HepG2 (cell line): ENCODE data around the gene RBPJ. TPM values are rescaled to one million over a fixed set of nuclear protein-coding genes. Genes with fewer than 3 reads are reported as not detected.

ENCODE experiments used
- ATF1 ChIP-seq: IDR thresholded peaks from 2 replicates; pipeline ENCODE4 v1.6.1; 2016; ENCODE audit warnings: mild to moderate bottlenecking, control low read depth
- BHLHE40 ChIP-seq: IDR thresholded peaks from 2 replicates; pipeline ENCODE4 v1.6.1; 2011; ENCODE audit warnings: low read length, improper control_type of control experiment
- HDAC6 ChIP-seq: fragments of 200-600 bp; sonication (generic); IDR thresholded peaks from 2 replicates; pipeline ENCODE4 v1.7.0; 2017; ENCODE audit warnings: mild to moderate bottlenecking, antibody characterized with exemption, low read length, low read depth
- HIVEP1 ChIP-seq: sonication (generic); formaldehyde crosslinking; IDR thresholded peaks from 2 replicates; pipeline ENCODE4 v1.4.0; 2020; ENCODE audit warnings: mild to moderate bottlenecking, missing genetic modification reagents
- RFXANK ChIP-seq: IDR thresholded peaks from 2 replicates; pipeline ENCODE4 v1.6.1; 2016
- SNAI1 ChIP-seq: sonication (generic); formaldehyde crosslinking; IDR thresholded peaks from 2 replicates; pipeline ENCODE4 v1.5.0; 2020; ENCODE audit warnings: mild to moderate bottlenecking, missing genetic modification reagents, borderline replicate concordance
- SNAPC2 ChIP-seq: sonication (generic); formaldehyde crosslinking; IDR thresholded peaks from 2 replicates; pipeline ENCODE4 v1.8.1; 2022; ENCODE audit warnings: mild to moderate bottlenecking, missing genetic modification reagents
- STAG1 ChIP-seq: sonication (generic); formaldehyde crosslinking; IDR thresholded peaks from 2 replicates; pipeline ENCODE4 v1.4.0; 2020; ENCODE audit warnings: missing genetic modification reagents
- YEATS4 ChIP-seq: sonication (generic); formaldehyde crosslinking; IDR thresholded peaks from 2 replicates; pipeline ENCODE4 v1.4.0; 2020; ENCODE audit warnings: missing genetic modification reagents, borderline replicate concordance
- ZBTB38 ChIP-seq: sonication (generic); formaldehyde crosslinking; IDR thresholded peaks from 2 replicates; pipeline ENCODE4 v1.5.1; 2020; ENCODE audit warnings: mild to moderate bottlenecking, missing genetic modification reagents
- ZMYM3 ChIP-seq: sonication (generic); formaldehyde crosslinking; IDR thresholded peaks from 2 replicates; pipeline ENCODE4 v1.5.1; 2020; ENCODE audit warnings: mild to moderate bottlenecking, missing genetic modification reagents
- ZNF567 ChIP-seq: sonication (generic); formaldehyde crosslinking; IDR thresholded peaks from 2 replicates; pipeline ENCODE4 v1.8.1; 2023; ENCODE audit warnings: mild to moderate bottlenecking, missing genetic modification reagents, borderline replicate concordance
- ZNF776 ChIP-seq: sonication (generic); formaldehyde crosslinking; IDR thresholded peaks from 2 replicates; pipeline ENCODE4 v1.4.0; 2020; ENCODE audit warnings: mild to moderate bottlenecking, missing genetic modification reagents
- ZSCAN30 ChIP-seq: sonication (generic); formaldehyde crosslinking; IDR thresholded peaks from 2 replicates; pipeline ENCODE4 v1.5.0; 2020; ENCODE audit warnings: mild to moderate bottlenecking, missing genetic modification reagents
- polyA plus RNA-seq, 8 experiments: library from polyadenylated mRNA; depleted of rRNA in 3 of 8; stranded (reverse) in 7 of 8; unstranded in 1 of 8; fragments of >200 nt; fragmentation: Illumina TruSeq in 4 of 8; extraction: Trizol in 4 of 8; gene quantifications; 2 replicates each; pipeline versions ENCODE4 v1.2.1 to v1.2.3, GENCODE V29; 2011 to 2016; ENCODE audit warnings: low read depth in 4 of 8, missing spikeins in 1 of 8, mixed read lengths in 1 of 8; ENCODE audit not compliant: insufficient read depth in 1 of 8
- total RNA-seq, 5 experiments: library from RNA; depleted of rRNA; stranded (reverse); fragments of >200 nt; fragmentation: Illumina TruSeq; extraction: Trizol; gene quantifications; 2 replicates each; pipeline ENCODE4 v1.2.3, GENCODE V29; 2016; ENCODE audit warnings: low read depth in 1 of 5
- TF ChIP-seq, protein P1 (sequence below): sonication (generic); formaldehyde crosslinking; IDR thresholded peaks from 2 replicates; pipeline ENCODE4 v1.4.0; 2020; ENCODE audit warnings: missing genetic modification reagents, mild to moderate bottlenecking, borderline replicate concordance
- TF ChIP-seq, protein P2 (sequence below): sonication (generic); formaldehyde crosslinking; IDR thresholded peaks from 2 replicates; pipeline ENCODE4 v1.4.0; 2020; ENCODE audit warnings: missing genetic modification reagents, borderline replicate concordance
- TF ChIP-seq, protein P3 (sequence below): sonication (generic); formaldehyde crosslinking; IDR thresholded peaks from 2 replicates; pipeline ENCODE4 v1.4.0; 2020; ENCODE audit warnings: missing genetic modification reagents
- TF ChIP-seq, protein P4 (sequence below): IDR thresholded peaks from 2 replicates; pipeline ENCODE4 v1.6.1; 2018; ENCODE audit warnings: missing genetic modification reagents

Gene RBPJ
- total and polyA plus RNA-seq, 2 of the 13 experiments (the other 11 are each of a cell fraction or from before 2014, with no cell fraction given): 25.9 to 33.2 TPM

DNA sequence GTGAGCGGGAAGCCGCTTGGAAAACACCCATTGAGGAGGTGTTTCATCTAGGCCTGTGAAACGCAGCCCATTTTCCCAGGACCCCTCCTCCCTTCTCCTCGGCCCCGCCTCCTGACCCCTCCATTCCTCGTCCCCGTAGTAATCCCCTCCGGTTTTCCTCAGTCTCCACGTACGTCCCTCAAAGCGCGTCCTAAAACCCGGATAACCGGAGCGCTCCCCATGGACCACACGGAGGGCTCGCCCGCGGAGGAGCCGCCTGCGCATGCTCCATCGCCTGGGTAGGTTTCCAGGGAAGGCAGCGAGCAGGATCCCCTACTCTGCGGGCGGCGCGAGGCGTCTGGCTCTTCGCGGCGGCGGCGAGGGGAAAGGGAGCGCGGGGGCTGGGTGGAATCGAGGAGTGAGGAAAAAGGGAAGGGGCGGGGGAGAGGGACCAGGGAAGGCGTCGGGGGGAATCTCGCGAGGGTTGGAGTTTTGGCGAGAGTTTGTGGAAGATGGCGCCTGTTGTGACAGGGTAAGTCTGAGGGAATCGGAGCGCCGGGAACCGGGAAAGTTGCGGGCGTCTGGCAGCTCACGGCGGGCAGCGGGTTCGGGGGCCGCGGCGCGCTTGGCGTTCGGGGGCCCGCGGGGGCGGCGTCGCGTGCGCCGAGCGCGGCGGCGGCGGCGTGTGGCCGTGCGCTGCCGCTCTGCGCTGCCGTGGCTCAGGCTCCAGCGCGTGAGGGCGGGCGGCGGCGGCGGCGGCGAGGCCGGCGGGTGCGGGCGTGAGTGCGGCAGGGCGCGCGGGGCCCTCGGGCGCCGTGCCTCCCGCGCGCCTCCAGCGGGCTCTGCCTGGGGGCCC lies at the start of gene RBPJ (continued):
- TF ChIP-seq, protein P1, sequence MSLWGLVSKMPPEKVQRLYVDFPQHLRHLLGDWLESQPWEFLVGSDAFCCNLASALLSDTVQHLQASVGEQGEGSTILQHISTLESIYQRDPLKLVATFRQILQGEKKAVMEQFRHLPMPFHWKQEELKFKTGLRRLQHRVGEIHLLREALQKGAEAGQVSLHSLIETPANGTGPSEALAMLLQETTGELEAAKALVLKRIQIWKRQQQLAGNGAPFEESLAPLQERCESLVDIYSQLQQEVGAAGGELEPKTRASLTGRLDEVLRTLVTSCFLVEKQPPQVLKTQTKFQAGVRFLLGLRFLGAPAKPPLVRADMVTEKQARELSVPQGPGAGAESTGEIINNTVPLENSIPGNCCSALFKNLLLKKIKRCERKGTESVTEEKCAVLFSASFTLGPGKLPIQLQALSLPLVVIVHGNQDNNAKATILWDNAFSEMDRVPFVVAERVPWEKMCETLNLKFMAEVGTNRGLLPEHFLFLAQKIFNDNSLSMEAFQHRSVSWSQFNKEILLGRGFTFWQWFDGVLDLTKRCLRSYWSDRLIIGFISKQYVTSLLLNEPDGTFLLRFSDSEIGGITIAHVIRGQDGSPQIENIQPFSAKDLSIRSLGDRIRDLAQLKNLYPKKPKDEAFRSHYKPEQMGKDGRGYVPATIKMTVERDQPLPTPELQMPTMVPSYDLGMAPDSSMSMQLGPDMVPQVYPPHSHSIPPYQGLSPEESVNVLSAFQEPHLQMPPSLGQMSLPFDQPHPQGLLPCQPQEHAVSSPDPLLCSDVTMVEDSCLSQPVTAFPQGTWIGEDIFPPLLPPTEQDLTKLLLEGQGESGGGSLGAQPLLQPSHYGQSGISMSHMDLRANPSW (CRISPR knock-in tag): peak; percentile 37; the same call in 1 of the 2 replicates
- TF ChIP-seq RFXANK (CRISPR knock-in tag) (no peak), YEATS4 (CRISPR knock-in tag) (peak; percentile 64; the same call in 1 of the 2 replicates), ATF1 (CRISPR knock-in tag) (no peak), STAG1 (no peak), ZNF776 (CRISPR knock-in tag) (no peak), SNAI1 (CRISPR knock-in tag) (no peak), ZBTB38 (no peak), ZSCAN30 (CRISPR knock-in tag) (0 out of 2 replicates have a peak, but pooled peaks have one; percentile 76), HIVEP1 (CRISPR knock-in tag) (peak; percentile 92), BHLHE40 (no peak; the same call in 1 of the 2 replicates), HDAC6 (no peak), SNAPC2 (CRISPR knock-in tag) (no peak), ZMYM3 (CRISPR knock-in tag) (peak; percentile 82), ZNF567 (CRISPR knock-in tag) (no peak)
- TF ChIP-seq, protein P2, sequence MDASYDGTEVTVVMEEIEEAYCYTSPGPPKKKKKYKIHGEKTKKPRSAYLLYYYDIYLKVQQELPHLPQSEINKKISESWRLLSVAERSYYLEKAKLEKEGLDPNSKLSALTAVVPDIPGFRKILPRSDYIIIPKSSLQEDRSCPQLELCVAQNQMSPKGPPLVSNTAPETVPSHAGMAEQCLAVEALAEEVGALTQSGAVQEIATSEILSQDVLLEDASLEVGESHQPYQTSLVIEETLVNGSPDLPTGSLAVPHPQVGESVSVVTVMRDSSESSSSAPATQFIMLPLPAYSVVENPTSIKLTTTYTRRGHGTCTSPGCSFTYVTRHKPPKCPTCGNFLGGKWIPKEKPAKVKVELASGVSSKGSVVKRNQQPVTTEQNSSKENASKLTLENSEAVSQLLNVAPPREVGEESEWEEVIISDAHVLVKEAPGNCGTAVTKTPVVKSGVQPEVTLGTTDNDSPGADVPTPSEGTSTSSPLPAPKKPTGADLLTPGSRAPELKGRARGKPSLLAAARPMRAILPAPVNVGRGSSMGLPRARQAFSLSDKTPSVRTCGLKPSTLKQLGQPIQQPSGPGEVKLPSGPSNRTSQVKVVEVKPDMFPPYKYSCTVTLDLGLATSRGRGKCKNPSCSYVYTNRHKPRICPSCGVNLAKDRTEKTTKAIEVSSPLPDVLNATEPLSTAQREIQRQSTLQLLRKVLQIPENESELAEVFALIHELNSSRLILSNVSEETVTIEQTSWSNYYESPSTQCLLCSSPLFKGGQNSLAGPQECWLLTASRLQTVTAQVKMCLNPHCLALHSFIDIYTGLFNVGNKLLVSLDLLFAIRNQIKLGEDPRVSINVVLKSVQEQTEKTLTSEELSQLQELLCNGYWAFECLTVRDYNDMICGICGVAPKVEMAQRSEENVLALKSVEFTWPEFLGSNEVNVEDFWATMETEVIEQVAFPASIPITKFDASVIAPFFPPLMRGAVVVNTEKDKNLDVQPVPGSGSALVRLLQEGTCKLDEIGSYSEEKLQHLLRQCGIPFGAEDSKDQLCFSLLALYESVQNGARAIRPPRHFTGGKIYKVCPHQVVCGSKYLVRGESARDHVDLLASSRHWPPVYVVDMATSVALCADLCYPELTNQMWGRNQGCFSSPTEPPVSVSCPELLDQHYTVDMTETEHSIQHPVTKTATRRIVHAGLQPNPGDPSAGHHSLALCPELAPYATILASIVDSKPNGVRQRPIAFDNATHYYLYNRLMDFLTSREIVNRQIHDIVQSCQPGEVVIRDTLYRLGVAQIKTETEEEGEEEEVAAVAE: peak; percentile 39; the same call in 1 of the 2 replicates
- TF ChIP-seq, protein P3, sequence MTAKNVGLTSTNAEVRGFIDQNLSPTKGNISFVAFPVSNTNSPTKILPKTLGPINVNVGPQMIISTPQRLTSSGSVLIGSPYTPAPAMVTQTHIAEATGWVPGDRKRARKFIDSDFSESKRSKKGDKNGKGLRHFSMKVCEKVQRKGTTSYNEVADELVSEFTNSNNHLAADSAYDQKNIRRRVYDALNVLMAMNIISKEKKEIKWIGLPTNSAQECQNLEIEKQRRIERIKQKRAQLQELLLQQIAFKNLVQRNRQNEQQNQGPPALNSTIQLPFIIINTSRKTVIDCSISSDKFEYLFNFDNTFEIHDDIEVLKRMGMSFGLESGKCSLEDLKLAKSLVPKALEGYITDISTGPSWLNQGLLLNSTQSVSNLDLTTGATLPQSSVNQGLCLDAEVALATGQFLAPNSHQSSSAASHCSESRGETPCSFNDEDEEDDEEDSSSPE (CRISPR knock-in tag): peak; percentile 77
- TF ChIP-seq, protein P4, sequence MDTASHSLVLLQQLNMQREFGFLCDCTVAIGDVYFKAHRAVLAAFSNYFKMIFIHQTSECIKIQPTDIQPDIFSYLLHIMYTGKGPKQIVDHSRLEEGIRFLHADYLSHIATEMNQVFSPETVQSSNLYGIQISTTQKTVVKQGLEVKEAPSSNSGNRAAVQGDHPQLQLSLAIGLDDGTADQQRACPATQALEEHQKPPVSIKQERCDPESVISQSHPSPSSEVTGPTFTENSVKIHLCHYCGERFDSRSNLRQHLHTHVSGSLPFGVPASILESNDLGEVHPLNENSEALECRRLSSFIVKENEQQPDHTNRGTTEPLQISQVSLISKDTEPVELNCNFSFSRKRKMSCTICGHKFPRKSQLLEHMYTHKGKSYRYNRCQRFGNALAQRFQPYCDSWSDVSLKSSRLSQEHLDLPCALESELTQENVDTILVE: peak; percentile 69; the same call in 1 of the 2 replicates
